B cell (primary cell): ENCODE data around the gene GFPT1. TPM values are rescaled to one million over a fixed set of nuclear protein-coding genes. Genes with fewer than 3 reads are reported as not detected.

ENCODE experiments used
- ATAC-seq: fragments of 200-7000 bp; cut with Tn5 transposase; one replicate; pipeline ENCODE4 v1.10.0; 2021; ENCODE audit warnings: low read depth, mild to moderate bottlenecking, moderate number of reproducible peaks, moderate library complexity
- CTCF ChIA-PET: fragments of 350-600 bp; sonication (Branson Sonifier 250); formaldehyde crosslinking; loops from one replicate; lab custom pipeline; 2021; ENCODE audit warnings: antibody characterized with exemption, inconsistent platforms; lab: Charles Lee
- POLR2A ChIA-PET: fragments of 350-600 bp; sonication (Branson Sonifier 250); formaldehyde crosslinking; loops from one replicate; lab custom pipeline; 2021; ENCODE audit warnings: antibody characterized with exemption; lab: Charles Lee
- DNase-seq: peaks from one replicate; pipeline ENCODE4 v3.0.0; 2013
- H2AFZ ChIP-seq: 2 replicates; pipeline ENCODE4 v1.6.1; 2012; ENCODE audit warnings: mild to moderate bottlenecking, low read depth, low read length; ENCODE audit not compliant: insufficient read depth, poor library complexity, severe bottlenecking
- H3K27ac ChIP-seq, 2 donors: 1 replicate in 1 of 2; 2 replicates in 1 of 2; pipeline ENCODE4 v1.5.1; 2012 to 2013; ENCODE audit warnings: low read length in 2 of 2, mild to moderate bottlenecking in 2 of 2, moderate library complexity in 1 of 2
- H3K27me3 ChIP-seq, 4 experiments: fragments of 200-600 bp in 1 of 4; sonication (generic) in 1 of 4; replicated peaks in 1 of 4; 1 replicate in 2 of 4; 2 replicates in 2 of 4; pipeline versions ENCODE4 v1.6.1 to v1.7.0; 2013 to 2016; ENCODE audit warnings: low read length in 3 of 4, mild to moderate bottlenecking in 2 of 4, mixed read lengths in 1 of 4, moderate library complexity in 1 of 4; ENCODE audit not compliant: insufficient read depth in 4 of 4, control insufficient read depth in 3 of 4; ENCODE audit errors: control extremely low read depth in 1 of 4
- H3K36me3 ChIP-seq, 2 experiments: replicated peaks in 1 of 2; 1 replicate in 1 of 2; 2 replicates in 1 of 2; pipeline versions ENCODE4 v1.6.1 to v1.7.1; 2013; ENCODE audit warnings: low read length in 1 of 2; ENCODE audit not compliant: insufficient read depth in 2 of 2, control insufficient read depth in 1 of 2; ENCODE audit errors: control extremely low read depth in 1 of 2, extremely low read depth in 1 of 2
- H3K4me1 ChIP-seq, 2 donors: fragments of 200-600 bp in 1 of 2; sonication (generic) in 1 of 2; 1 replicate in 1 of 2; 2 replicates in 1 of 2; pipeline versions ENCODE4 v1.5.1 to v1.6.1; 2013 to 2017; ENCODE audit warnings: low read length in 2 of 2; ENCODE audit not compliant: control insufficient read depth in 2 of 2, insufficient read depth in 2 of 2
- H3K4me2 ChIP-seq: replicated peaks from 2 replicates; pipeline ENCODE3; 2012; ENCODE audit warnings: mild to moderate bottlenecking, low read depth, low read length; ENCODE audit not compliant: poor library complexity, severe bottlenecking
- H3K4me3 ChIP-seq, 5 experiments: fragments of 200-600 bp in 1 of 5; sonication (generic) in 1 of 5; 1 replicate in 3 of 5; 2 replicates in 2 of 5; pipeline versions ENCODE4 v1.5.1 to v1.7.0; 2011 to 2016; ENCODE audit warnings: low read length in 4 of 5, mild to moderate bottlenecking in 4 of 5, low read depth in 2 of 5, control low read depth in 1 of 5, moderate library complexity in 1 of 5; ENCODE audit not compliant: insufficient read depth in 1 of 5; ENCODE audit errors: control extremely low read depth in 1 of 5, extremely low read depth in 1 of 5
- H3K79me2 ChIP-seq: fragments of 200-600 bp; sonication (generic); one replicate; pipeline ENCODE4 v1.6.0; 2016; ENCODE audit warnings: low read length; ENCODE audit not compliant: control insufficient read depth, insufficient read depth
- H3K9ac ChIP-seq: fragments of 200-600 bp; sonication (generic); 2 replicates; pipeline ENCODE4 v1.6.1; 2017; ENCODE audit warnings: mild to moderate bottlenecking, low read length, moderate library complexity
- H3K9me3 ChIP-seq, 3 donors: one replicate each; pipeline versions ENCODE4 v1.6.1 to v1.7.1; 2013; ENCODE audit warnings: low read length in 2 of 3; ENCODE audit not compliant: control insufficient read depth in 2 of 3, insufficient read depth in 1 of 3; ENCODE audit errors: control extremely low read depth in 1 of 3
- H4K20me1 ChIP-seq: 2 replicates; pipeline ENCODE4 v1.6.0; 2012; ENCODE audit warnings: mild to moderate bottlenecking, low read length; ENCODE audit not compliant: insufficient read depth, control insufficient read depth, poor library complexity, severe bottlenecking
- H3K27ac Mint-ChIP-seq: one replicate; pipeline ENCODE4 v1.8.0; 2021; ENCODE audit warnings: mixed read lengths
- H3K27me3 Mint-ChIP-seq: one replicate; pipeline ENCODE4 v1.8.0; 2021; ENCODE audit warnings: mixed read lengths
- H3K4me1 Mint-ChIP-seq: one replicate; pipeline ENCODE4 v1.8.0; 2021; ENCODE audit warnings: mixed read lengths
- H3K4me3 Mint-ChIP-seq: one replicate; pipeline ENCODE4 v1.8.0; 2021; ENCODE audit warnings: mixed read lengths
- H3K9me3 Mint-ChIP-seq: one replicate; pipeline ENCODE4 v1.8.0; 2022; ENCODE audit warnings: mixed read lengths; ENCODE audit not compliant: insufficient read depth
- CTCF ChIP-seq: fragments of 200-600 bp; IDR thresholded peaks from one replicate; pipeline ENCODE4 v1.8.0; 2022; ENCODE audit warnings: antibody characterized with exemption, mild to moderate bottlenecking
- EZH2 ChIP-seq: IDR thresholded peaks from 2 replicates; pipeline ENCODE4 v1.6.1; 2012; ENCODE audit warnings: borderline replicate concordance, low read depth, mild to moderate bottlenecking, moderate library complexity, low read length; ENCODE audit not compliant: insufficient read depth, poor library complexity, severe bottlenecking
- WGBS: methylation state at CpG from one replicate; pipeline ENCODE4 v1.1.5; 2013; ENCODE audit warnings: missing lambda C conversion rate; ENCODE audit not compliant: insufficient coverage; 5-methylcytosine and 5-hydroxymethylcytosine counted together
- intact Hi-C: fragments of 100-400 bp; cut with micrococcal nuclease; formaldehyde crosslinking; loops from one replicate; pipeline ENCODE4 v1.10.0; 2022
- polyA plus RNA-seq: library from polyadenylated mRNA; depleted of rRNA; stranded (reverse); fragments of >200 nt; gene quantifications from 2 replicates; pipeline ENCODE4 v1.2.3, GENCODE V29; 2012
- total RNA-seq, 2 donors: library from RNA; stranded (reverse); fragments of 120-200 nt in 1 of 2; gene quantifications; 1 replicate in 1 of 2; 2 replicates in 1 of 2; pipeline versions ENCODE4 v1.2.3 to v1.2.4, GENCODE V29; 2013 to 2022

The GFPT1 gene
- total and polyA plus RNA-seq, 2 donors (not counting 1 experiment from before 2014, with no cell fraction given), result 2.8 to 18.1 TPM

- Histone ChIP-seq H3K4me1 (no peaks in the 10 kb centered on the region), H2AFZ (no peak overlapping the region), H4K20me1 (no peaks in the 10 kb centered on the region), H3K27me3 (peaks cover 0 to 7% (median 5%) of the 10 kb centered on the region in 4 experiments), H3K79me2 (no peaks in the 10 kb centered on the region), H3K4me2 (no peak overlapping the region), H3K36me3 (no peaks in the 10 kb centered on the region), H3K4me3 (no peak overlapping the region), H3K9ac (no peak overlapping the region), H3K9me3 (no peaks in the 10 kb centered on the region), H3K27ac (no peak overlapping the region)
- Mint-ChIP-seq H3K9me3 (no peaks in the 10 kb centered on the region), H3K4me3 (no peak overlapping the region), H3K4me1 (no peaks in the 10 kb centered on the region), H3K27ac (no peak overlapping the region), H3K27me3 (peaks cover 17% of the 10 kb centered on the region)
- POLR2A ChIA-PET, result no interaction called here
- DNase-seq (no peak), ATAC-seq (no peak)
- TF ChIP-seq CTCF (no peak), EZH2 (no peak)
- intact Hi-C loops, result no loop called here
- no CpG with 5 or more reads among the region's 5 CpGs for WGBS
- CTCF ChIA-PET, result no interaction called here
Measured at GRCh38 chr2:69278366-69278765, 108.7 kb downstream of the GFPT1 start.

GRCh38 chr2:69275490-69275889 is 111.5 kb downstream of the GFPT1 start:
- peaks cover 0 to 9% (median 5%) of the 10 kb centered on the region in 4 experiments for H3K27me3 ChIP-seq
- no peak overlapping the region for H3K4me2 ChIP-seq
- peaks cover 36% of the 10 kb centered on the region for H3K27me3 Mint-ChIP-seq
- ChIA-PET CTCF (no interaction called here), POLR2A (no interaction called here)
- no peaks in the 10 kb centered on the region for H3K9me3 Mint-ChIP-seq
- H3K27ac ChIP-seq, result no peak overlapping the region
- no peak overlapping the region for H3K27ac Mint-ChIP-seq
- intact Hi-C loops, result no loop called here
- H3K36me3 ChIP-seq, result no peaks in the 10 kb centered on the region
- no peak overlapping the region for H3K4me3 Mint-ChIP-seq
- no peak overlapping the region for H3K4me3 ChIP-seq
- no peaks in the 10 kb centered on the region for H3K9me3 ChIP-seq
- no peak for TF ChIP-seq CTCF
- no peaks in the 10 kb centered on the region for H3K4me1 ChIP-seq
- no peak overlapping the region for H3K9ac ChIP-seq
- no peak overlapping the region for H2AFZ ChIP-seq
- H3K79me2 ChIP-seq, result no peaks in the 10 kb centered on the region
- no peaks in the 10 kb centered on the region for H3K4me1 Mint-ChIP-seq
- ATAC-seq (no peak), DNase-seq (no peak)
- no peaks in the 10 kb centered on the region for H4K20me1 ChIP-seq
- 100% methylated on average over 1 of the region's 1 CpG for WGBS
